Glomerular visceral epithelial cell (primary cell): ENCODE data around the gene RPP14.
A peak's percentile ranks its signal among the peaks of the same experiment; 100 is the strongest.
"Not testable (repeated sequence)": the region's sequence is repeated elsewhere in the genome, so short reads cannot be mapped to it uniquely, and the experiment has no call there.

Experiments used
- DNase-seq: peaks from one replicate; pipeline ENCODE4 v3.0.0-alpha.2; 2016; ENCODE audit errors: extremely low spot score

RPP14 gene

GRCh38 chr3:58331593-58332152 is 25.6 kb downstream of the RPP14 start:
- no peak for DNase-seq

DNA sequence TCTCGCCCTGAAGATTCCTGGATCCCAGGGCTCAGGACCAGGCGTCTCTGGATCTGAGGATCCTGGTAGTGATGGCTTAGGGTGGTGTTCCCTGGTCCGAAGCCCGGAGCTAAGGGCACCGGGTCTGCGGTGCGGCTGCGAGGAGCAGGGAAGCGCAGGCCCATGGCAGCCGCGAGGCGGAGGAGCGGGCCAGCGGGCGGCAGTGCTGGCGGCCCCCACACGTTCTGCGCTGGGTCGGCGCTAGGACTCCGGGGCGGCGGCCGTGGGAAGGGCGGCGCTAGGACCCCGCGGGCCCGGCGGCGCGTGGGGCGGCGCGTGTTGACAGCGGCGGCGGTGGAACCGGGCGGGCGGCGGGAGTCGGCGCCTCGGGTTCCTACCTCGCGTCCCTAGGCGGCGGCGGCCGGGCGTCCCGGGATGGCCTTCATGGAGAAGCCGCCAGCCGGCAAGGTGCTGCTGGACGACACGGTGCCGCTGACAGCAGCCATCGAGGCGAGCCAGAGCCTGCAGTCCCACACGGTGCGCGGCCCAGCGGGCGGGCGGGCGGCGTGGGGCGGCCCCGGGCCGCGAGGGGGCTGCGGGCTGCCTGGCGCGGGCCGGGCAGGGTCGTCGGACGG is 26.6 kb downstream of the RPP14 start, which contains the start of gene PXK:
Gene PXK (plus strand): TSS at position 318 of the 614 bp plus-strand sequence. CDS start 97 bp downstream, at position 415.
- peak; percentile 74 for DNase-seq

DNA sequence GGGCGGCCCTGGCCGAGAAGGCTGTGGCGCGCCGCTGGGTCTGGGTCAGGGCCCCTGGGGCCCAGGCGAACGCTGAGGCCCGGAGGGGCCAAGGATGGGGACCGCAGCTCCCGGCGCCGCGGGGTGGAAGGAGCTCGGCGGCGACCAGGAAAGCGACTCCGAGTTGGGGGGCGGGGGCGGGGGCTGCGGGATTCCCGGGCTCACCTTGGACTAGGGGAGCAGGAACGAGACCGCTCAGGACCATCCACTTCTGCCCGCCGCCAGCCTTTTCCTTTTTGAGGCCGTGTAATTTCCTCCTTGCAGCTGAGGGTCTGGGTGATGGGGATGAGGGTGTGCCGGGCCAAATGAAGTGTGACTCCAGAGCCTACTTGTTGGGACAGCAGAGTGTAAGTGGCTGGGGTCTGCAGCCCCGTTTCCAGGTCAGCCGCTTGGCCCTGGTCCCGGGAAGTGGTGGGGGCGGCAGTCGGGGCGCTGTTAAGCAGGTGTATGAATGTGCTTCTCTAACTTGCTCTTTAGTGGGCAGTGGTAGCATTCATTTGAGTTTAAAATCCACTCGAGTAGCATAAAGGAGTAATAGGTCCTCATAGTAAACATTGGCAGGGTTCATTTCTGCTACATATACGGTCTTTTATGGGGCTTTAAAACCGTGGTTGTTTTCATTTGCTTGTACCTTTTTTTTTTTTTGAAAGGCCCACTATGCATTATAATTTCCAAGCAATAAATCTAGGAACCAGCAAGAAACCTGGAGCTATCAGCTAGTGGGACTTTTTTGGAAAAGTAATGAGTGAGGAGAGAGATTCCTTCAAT is 27.4 kb downstream of the RPP14 start:
- DNase-seq = no peak

DNA sequence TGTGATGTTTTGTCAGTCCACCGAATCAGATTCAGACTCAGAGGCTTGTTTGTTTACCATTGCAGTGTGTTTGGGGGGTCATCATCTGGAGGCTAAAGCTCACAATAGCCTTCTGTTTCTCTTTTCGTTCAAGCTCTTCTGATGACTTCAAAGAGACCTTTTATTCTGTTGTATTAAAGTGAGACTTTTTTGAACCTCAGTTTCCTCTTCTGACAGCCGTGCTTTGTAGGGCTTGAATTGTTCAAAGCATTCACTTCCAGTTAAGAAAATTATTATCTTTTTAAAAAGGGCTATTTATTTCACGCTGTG is 27.9 kb downstream of the RPP14 start:
- no peak for DNase-seq

GRCh38 chr3:58334506-58334884 is 28.4 kb downstream of the RPP14 start:
- DNase-seq = no peak

DNA sequence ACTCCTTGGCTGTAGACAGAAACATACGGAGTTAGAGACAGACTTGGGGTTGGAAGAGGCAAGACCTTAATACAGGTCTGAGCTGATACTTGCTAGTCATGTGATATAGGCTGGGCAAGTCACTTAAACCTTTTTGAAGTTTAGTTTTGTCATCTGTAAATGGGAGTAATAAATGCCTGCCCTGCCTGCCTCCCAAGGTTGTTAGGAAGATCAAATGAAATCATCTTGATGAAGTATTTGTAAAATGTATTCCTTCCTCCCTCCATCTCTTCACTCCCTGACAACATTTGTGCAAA is 29.6 kb downstream of the RPP14 start:
- no peak for DNase-seq

- peak; percentile 82 for DNase-seq
Observed at GRCh38 chr3:58336135-58336882, 30.3 kb downstream of the RPP14 start.

DNA sequence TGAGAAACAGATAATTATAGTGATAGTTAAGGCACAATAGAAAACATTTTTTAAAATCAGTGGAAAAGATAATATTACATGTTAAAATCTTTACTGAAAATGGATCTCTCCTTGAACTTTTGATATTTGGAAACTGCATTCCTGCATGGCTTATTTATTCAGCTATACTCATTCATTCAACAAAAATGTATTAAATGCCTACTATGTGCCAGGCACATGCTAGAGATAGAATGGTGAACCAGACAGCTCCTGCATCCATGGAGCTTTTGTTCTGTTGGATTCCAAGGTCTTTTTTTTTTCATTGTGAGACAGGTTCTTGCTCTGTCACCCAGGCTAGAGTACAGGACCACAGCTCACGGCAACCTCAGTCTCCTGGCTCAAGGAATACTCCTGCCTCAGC is 31.1 kb downstream of the RPP14 start:
- DNase-seq = no peak

- DNase-seq = not testable (repeated sequence)
Observed at GRCh38 chr3:58339146-58339545, 33.1 kb downstream of the RPP14 start.

DNA sequence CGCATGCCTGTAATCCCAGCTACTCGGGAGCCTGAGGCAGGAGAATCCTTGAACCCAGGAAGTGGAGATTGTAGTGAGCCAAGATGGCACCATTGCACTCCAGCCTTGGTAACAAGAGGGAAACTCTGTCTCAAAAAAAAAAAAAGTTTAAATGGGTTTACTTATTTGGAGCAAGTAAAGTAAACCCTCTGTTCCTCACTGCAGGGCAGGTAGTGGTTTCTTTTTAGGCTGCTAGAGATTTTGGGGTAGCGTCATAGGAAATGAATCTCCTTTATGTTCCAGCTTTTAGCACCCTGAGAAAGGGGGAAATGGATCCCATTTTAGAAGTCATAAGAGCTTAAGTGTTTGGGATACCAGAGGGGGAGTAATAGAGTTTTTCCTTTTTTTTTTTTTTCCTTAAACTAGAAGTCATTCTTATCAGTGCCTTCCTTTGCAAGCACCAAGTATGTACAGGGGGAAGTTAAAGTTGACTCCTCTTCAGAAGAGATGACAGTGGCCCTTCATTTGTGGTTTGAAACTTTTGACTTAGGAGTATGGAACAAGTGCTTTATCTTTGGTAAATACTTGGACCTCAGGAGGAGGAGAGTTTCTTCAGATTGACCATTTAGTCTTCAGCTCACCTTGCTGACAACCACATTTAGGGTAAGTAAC is 34.7 kb downstream of the RPP14 start:
- no peak for DNase-seq

GRCh38 chr3:58341376-58341775 is 35.3 kb downstream of the RPP14 start:
- no peak for DNase-seq

DNA sequence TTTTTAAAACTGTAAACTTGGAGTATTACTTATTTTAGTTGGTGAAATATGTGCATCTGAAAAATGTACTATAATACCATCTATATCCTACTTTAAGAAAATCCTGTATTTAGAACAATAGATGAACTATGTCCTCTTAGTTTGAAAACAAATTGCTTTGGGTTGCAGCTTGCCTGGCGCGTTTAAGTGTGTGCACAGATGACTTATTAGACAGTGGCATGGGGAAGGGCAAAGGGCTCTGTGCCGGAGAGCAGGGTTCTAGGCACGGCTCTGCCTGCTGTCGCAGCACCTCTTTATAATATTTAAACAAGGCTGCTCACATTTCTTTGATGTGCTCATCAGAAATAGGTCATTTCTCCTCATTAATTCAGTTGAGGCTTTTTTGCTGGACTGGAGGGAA is 36.6 kb downstream of the RPP14 start:
- no peak for DNase-seq

DNA sequence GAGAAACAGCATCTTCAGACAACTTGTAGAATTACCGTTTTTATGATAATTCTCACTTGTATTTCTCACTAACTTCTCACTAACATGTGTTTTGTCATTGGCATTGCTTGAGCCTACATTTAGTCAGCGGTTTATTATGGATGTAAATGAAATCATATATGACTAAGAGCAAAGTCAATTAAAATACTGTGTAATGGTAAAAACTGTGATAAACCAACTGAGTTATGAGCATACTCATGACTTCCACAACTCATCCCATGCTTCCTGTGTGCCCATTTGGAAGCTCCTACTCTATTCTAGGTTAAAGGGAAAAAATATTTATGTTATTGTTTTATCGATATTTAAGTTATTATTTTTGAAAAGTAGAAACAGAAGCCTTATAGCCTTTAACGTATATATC is 39.4 kb downstream of the RPP14 start:
- no peak for DNase-seq

GRCh38 chr3:58346368-58346767 is 40.3 kb downstream of the RPP14 start:
- no peak for DNase-seq

- no peak for DNase-seq
Observed at GRCh38 chr3:58347984-58348383, 41.9 kb downstream of the RPP14 start.

- no peak for DNase-seq
Observed at GRCh38 chr3:58349792-58350626, 44.0 kb downstream of the RPP14 start.

DNA sequence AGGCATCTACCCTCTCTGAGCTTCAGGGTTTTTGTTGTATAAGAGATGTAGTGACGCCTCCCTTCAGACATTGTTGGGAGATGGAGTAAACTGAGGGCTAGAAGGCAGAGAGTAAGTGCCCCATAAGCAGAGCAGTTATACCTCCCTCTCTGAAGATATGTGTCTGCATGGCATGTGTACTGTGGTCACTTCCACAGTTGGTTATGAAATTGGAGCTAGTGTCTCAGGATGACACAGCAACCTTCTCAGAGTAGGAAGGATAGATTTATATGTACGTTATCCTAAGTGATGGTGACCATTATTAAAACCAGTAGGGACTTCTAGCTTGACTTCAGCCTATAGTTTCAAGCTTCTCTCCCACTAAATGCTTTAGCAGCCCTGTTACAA is 44.6 kb downstream of the RPP14 start:
- DNase-seq = no peak

DNA sequence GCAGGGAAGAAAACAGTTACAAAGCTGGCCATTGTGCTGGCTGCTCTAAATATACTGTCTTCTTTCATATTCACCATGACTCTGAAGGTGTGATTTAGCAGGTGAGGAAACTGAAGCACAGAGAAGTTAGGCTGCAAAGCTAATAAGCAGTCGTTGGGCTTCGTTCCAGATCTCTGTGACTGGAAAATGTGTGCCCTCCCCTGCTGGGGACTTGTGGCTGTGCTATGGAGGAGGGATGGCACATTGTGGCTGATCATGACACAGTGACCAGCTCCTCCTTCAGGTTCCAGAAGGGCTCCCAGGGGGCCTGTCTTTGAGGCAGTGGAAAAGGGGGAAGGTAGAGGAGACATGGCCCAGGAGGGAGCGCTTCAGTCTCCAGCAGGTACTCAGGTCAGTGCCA is 45.9 kb downstream of the RPP14 start:
- no peak for DNase-seq

GRCh38 chr3:58352626-58353025 is 46.6 kb downstream of the RPP14 start:
- DNase-seq = no peak

- no peak for DNase-seq
Observed at GRCh38 chr3:58353722-58354553, 47.9 kb downstream of the RPP14 start.

GRCh38 chr3:58355179-58355578 is 49.1 kb downstream of the RPP14 start:
- DNase-seq = no peak
